ENCODE measurements around the gene NFIA. TPM values are rescaled to one million over a fixed set of nuclear protein-coding genes. Genes with fewer than 3 reads are reported as not detected.

Gene NFIA
- total and polyA plus RNA-seq, 2 of the 13 experiments (the other 11 are each of a cell fraction or from before 2014, with no cell fraction given), result 14.7 to 28.5 TPM

- TF ChIP-seq MAFG (CRISPR knock-in tag; IDR thresholded peaks at IDR 0.05) (no peak), MATR3 (CRISPR knock-in tag; IDR thresholded peaks at IDR 0.05) (no peak), ONECUT2 (CRISPR knock-in tag; IDR thresholded peaks at IDR 0.05) (no peak), ZBED4 (CRISPR knock-in tag; IDR thresholded peaks at IDR 0.05; ENCODE audit: borderline replicate concordance) (no peak), ZNF768 (CRISPR knock-in tag; IDR thresholded peaks at IDR 0.05) (no peak), ZNF296 (CRISPR knock-in tag; conservative IDR thresholded peaks at IDR 0.05) (no peak)
- TF ChIP-seq, protein P1, sequence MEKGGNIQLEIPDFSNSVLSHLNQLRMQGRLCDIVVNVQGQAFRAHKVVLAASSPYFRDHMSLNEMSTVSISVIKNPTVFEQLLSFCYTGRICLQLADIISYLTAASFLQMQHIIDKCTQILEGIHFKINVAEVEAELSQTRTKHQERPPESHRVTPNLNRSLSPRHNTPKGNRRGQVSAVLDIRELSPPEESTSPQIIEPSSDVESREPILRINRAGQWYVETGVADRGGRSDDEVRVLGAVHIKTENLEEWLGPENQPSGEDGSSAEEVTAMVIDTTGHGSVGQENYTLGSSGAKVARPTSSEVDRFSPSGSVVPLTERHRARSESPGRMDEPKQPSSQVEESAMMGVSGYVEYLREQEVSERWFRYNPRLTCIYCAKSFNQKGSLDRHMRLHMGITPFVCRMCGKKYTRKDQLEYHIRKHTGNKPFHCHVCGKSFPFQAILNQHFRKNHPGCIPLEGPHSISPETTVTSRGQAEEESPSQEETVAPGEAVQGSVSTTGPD (CRISPR knock-in tag; IDR thresholded peaks at IDR 0.05), result no peak
Measured at GRCh38 chr1:61370177-61370912, 288.0 kb downstream of the NFIA start (continued).

DNA sequence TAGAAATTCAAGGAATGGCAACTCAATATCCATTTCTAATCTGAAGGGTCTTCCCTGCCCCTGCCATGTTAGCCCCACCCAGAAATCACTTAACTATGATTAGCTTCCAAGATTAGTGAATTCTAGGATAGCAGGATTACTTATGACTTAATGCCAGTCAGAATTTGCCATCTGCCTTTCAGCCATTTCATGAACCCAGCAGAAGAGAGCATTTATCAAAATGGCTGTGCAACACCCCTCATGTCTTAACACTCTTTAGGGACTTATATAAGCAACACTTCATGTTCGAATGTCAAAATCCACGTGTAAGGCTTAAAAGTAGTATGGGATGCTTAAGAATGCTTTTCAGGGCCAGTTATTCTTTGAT is 288.5 kb downstream of the NFIA start:
- Histone ChIP-seq H4K20me1 (ENCODE audit: insufficient read depth, low read length) (no peaks in the 10 kb centered on the region), H3K4me2 (ENCODE audit: low read depth, low read length) (no peak overlapping the region), H3K9me3 (ENCODE audit: low read length) (no peaks in the 10 kb centered on the region), H3K79me2 (ENCODE audit: insufficient read depth, low read length) (no peaks in the 10 kb centered on the region), H3K27me3 (ENCODE audit: control insufficient read depth in 1 of 2, insufficient read depth in 2 of 2, low read length in 2 of 2) (no peaks in the 10 kb centered on the region), H3K27ac (ENCODE audit: extremely low read length, insufficient read depth, low read length) (no peak overlapping the region), H3K36me3 (replicated peaks in 1 of 2; ENCODE audit: control insufficient read depth in 1 of 2, insufficient read depth in 2 of 2, low read length in 2 of 2) (peaks cover 8 to 27% of the 10 kb centered on the region in 2 experiments), H3K4me3 (replicated peaks in 1 of 3; ENCODE audit: insufficient read depth in 1 of 3, low read depth in 2 of 3, low read length in 3 of 3) (no peak overlapping the region), H2AFZ (ENCODE audit: low read length) (no peak overlapping the region), H3K4me1 (ENCODE audit: insufficient read depth, low read length) (peaks cover 23% of the 10 kb centered on the region), H3K9ac (ENCODE audit: insufficient read depth, low read depth, low read length) (no peak overlapping the region)
- ChIA-PET POLR2A (no interaction called here), CTCF (ENCODE audit: low intra/inter-chr PET ratio, low total read pairs) (no interaction called here)
- intact Hi-C loops (cut with micrococcal nuclease; ENCODE audit: unreplicated experiment) (no loop called here), in situ Hi-C loops (cut with HindIII; ENCODE audit: extremely low pct_ligation_motif_present, low pct_unique_long_range_greater_than_20kb) (no loop called here)
- DNase-seq (ENCODE audit: low spot score) (no peak), ATAC-seq (no peak), FAIRE-seq (no peak)
- no TSS peak for BruUV-seq (replicated peaks)
- 100% methylated on average over 2 of the region's 2 CpGs for WGBS (ENCODE audit: low lambda C conversion rate)
- TF ChIP-seq ZNF619 (CRISPR knock-in tag; IDR thresholded peaks at IDR 0.05) (no peak), BRD4 (CRISPR knock-in tag; IDR thresholded peaks at IDR 0.05) (no peak), ETV5 (CRISPR knock-in tag; IDR thresholded peaks at IDR 0.05; ENCODE audit: borderline replicate concordance) (no peak), FLYWCH1 (CRISPR knock-in tag; IDR thresholded peaks at IDR 0.05) (no peak), ZNF501 (CRISPR knock-in tag; IDR thresholded peaks at IDR 0.05) (no peak), NAIF1 (CRISPR knock-in tag; IDR thresholded peaks at IDR 0.05; ENCODE audit: borderline replicate concordance) (no peak), SALL1 (CRISPR knock-in tag; IDR thresholded peaks at IDR 0.05) (no peak), ZFP37 (CRISPR knock-in tag; IDR thresholded peaks at IDR 0.05; ENCODE audit: borderline replicate concordance) (no peak), NFYC (CRISPR knock-in tag; IDR thresholded peaks at IDR 0.05) (no peak)
- TF ChIP-seq, protein P2, sequence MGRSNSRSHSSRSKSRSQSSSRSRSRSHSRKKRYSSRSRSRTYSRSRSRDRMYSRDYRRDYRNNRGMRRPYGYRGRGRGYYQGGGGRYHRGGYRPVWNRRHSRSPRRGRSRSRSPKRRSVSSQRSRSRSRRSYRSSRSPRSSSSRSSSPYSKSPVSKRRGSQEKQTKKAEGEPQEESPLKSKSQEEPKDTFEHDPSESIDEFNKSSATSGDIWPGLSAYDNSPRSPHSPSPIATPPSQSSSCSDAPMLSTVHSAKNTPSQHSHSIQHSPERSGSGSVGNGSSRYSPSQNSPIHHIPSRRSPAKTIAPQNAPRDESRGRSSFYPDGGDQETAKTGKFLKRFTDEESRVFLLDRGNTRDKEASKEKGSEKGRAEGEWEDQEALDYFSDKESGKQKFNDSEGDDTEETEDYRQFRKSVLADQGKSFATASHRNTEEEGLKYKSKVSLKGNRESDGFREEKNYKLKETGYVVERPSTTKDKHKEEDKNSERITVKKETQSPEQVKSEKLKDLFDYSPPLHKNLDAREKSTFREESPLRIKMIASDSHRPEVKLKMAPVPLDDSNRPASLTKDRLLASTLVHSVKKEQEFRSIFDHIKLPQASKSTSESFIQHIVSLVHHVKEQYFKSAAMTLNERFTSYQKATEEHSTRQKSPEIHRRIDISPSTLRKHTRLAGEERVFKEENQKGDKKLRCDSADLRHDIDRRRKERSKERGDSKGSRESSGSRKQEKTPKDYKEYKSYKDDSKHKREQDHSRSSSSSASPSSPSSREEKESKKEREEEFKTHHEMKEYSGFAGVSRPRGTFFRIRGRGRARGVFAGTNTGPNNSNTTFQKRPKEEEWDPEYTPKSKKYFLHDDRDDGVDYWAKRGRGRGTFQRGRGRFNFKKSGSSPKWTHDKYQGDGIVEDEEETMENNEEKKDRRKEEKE (IDR thresholded peaks at IDR 0.05), result no peak
